ENCODE data around the gene FOCAD. TPM values are rescaled to one million over a fixed set of nuclear protein-coding genes. Genes with fewer than 3 reads are reported as not detected.

FOCAD gene
- total and polyA plus RNA-seq, 10 of the 15 experiments (the other 5 are each of a cell fraction or from before 2014, with no cell fraction given) = 13.7 to 93.0 (median 41.8) TPM

DNA sequence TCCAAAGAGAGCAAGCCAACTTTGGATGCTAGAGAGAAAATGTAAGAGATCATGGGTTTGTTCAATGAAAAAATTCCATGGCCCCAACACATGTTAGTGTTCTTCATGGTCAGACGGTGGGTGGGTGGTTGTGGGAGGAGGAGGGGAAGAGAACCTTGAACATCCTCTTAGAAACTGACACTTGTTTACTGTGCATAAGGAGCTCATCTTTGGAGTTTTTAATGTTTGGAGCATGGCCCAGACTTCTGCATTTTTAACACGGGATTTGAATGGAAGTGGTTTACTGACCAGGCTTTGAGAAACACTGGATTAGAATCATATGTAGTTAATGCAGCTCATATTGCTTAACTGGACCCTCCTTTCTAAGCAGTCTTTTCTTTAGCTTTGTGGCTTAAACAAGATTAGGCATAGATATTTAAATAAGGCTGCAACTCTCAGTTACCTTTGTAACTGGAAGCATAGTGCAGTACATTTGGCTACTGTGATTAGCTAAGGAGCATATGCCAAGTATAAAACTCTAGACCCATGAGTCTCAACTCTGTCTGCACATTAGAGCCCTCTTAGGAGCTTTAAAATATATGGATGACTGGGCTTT, 60.1 kb downstream of the FOCAD start (continued):
- TF ChIP-seq PAX5 (IDR thresholded peaks at IDR 0.05; ENCODE audit: borderline replicate concordance, low read depth, low read length) (no peak), MTA3 (IDR thresholded peaks at IDR 0.05; ENCODE audit: borderline replicate concordance, low read length) (no peak), ZBTB33 (IDR thresholded peaks at IDR 0.05) (no peak), IRF4 (IDR thresholded peaks at IDR 0.05; ENCODE audit: low read depth, low read length) (no peak), FOS (IDR thresholded peaks at IDR 0.05; ENCODE audit: borderline replicate concordance, extremely low read depth, insufficient read length) (no peak), CBX3 (IDR thresholded peaks at IDR 0.05; ENCODE audit: borderline replicate concordance, low read depth) (no peak)
- TF ChIP-seq, protein P1, sequence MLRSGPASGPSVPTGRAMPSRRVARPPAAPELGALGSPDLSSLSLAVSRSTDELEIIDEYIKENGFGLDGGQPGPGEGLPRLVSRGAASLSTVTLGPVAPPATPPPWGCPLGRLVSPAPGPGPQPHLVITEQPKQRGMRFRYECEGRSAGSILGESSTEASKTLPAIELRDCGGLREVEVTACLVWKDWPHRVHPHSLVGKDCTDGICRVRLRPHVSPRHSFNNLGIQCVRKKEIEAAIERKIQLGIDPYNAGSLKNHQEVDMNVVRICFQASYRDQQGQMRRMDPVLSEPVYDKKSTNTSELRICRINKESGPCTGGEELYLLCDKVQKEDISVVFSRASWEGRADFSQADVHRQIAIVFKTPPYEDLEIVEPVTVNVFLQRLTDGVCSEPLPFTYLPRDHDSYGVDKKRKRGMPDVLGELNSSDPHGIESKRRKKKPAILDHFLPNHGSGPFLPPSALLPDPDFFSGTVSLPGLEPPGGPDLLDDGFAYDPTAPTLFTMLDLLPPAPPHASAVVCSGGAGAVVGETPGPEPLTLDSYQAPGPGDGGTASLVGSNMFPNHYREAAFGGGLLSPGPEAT (IDR thresholded peaks at IDR 0.05; ENCODE audit: low read depth) = no peak

DNA sequence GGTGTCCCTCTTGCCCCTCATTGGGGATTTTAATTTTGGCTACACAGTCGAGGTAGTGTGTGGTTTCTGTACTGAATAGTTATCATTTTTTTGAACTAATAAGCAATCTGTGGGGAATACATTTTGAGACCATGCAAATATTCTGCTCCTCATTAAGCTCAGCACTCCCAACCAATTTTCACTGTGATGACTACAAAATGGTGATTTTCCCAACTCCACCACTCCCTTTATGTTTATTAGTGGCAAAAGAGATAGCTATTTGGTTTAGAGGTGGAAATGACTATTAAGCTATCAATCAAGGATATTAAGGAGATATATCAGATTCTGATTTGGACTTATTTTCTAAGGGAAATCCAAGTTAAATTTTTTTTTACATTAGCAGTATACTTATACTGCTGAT, 62.9 kb downstream of the FOCAD start:
- FAIRE-seq (no peak), ATAC-seq (no peak), DNase-seq (ENCODE audit: low read depth, low spot score) (no peak)
- intact Hi-C loops (cut with micrococcal nuclease; ENCODE audit: unreplicated experiment) (no loop called here), in situ Hi-C loops (cut with MboI) (no loop called here)
- POLR2A ChIA-PET = no interaction called here
- Histone ChIP-seq H3K27ac (ENCODE audit: control insufficient read depth, insufficient read depth) (no peak overlapping the region), H3K79me2 (ENCODE audit: control insufficient read depth, insufficient read depth, low read length) (no peaks in the 10 kb centered on the region), H4K20me1 (ENCODE audit: control insufficient read depth, insufficient read depth) (no peaks in the 10 kb centered on the region), H3K4me2 (ENCODE audit: control insufficient read depth, insufficient read depth) (no peak overlapping the region), H3K9me3 (replicated peaks; ENCODE audit: control insufficient read depth, insufficient read depth, low read length) (no peaks in the 10 kb centered on the region), H3K4me1 (ENCODE audit: control insufficient read depth, insufficient read depth, low read length) (no peaks in the 10 kb centered on the region), H3K9ac (ENCODE audit: control insufficient read depth, insufficient read depth, low read length) (no peak overlapping the region), H3K4me3 (no peak overlapping the region), H2AFZ (ENCODE audit: control insufficient read depth, low read depth, low read length) (no peak overlapping the region), H3K36me3 (ENCODE audit: control insufficient read depth in 2 of 2, insufficient read depth in 2 of 2, low read length in 1 of 2) (peaks cover 0 to 2% of the 10 kb centered on the region in 2 experiments; a peak in 3 of 4 replicates), H3K27me3 (replicated peaks in 1 of 2; ENCODE audit: control insufficient read depth in 2 of 2, insufficient read depth in 2 of 2, low read length in 1 of 2) (no peaks in the 10 kb centered on the region)
- SMC1A ChIA-PET (ENCODE audit: uncharacterized antibody, unreplicated experiment) = interaction anchor here (1.1 kb wide), 1 partner anchor 100 kb away, joined by 3 read pairs; no protein-coding TSS in a partner anchor
- RAD21 ChIA-PET (ENCODE audit: unreplicated experiment) = no interaction called here
- CTCF ChIA-PET = no interaction called here
- BruUV-seq (replicated peaks) = no TSS peak
- TF ChIP-seq, protein P2, sequence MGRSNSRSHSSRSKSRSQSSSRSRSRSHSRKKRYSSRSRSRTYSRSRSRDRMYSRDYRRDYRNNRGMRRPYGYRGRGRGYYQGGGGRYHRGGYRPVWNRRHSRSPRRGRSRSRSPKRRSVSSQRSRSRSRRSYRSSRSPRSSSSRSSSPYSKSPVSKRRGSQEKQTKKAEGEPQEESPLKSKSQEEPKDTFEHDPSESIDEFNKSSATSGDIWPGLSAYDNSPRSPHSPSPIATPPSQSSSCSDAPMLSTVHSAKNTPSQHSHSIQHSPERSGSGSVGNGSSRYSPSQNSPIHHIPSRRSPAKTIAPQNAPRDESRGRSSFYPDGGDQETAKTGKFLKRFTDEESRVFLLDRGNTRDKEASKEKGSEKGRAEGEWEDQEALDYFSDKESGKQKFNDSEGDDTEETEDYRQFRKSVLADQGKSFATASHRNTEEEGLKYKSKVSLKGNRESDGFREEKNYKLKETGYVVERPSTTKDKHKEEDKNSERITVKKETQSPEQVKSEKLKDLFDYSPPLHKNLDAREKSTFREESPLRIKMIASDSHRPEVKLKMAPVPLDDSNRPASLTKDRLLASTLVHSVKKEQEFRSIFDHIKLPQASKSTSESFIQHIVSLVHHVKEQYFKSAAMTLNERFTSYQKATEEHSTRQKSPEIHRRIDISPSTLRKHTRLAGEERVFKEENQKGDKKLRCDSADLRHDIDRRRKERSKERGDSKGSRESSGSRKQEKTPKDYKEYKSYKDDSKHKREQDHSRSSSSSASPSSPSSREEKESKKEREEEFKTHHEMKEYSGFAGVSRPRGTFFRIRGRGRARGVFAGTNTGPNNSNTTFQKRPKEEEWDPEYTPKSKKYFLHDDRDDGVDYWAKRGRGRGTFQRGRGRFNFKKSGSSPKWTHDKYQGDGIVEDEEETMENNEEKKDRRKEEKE (IDR thresholded peaks at IDR 0.05) = no peak
- no peak for TF ChIP-seq TARDBP (IDR thresholded peaks at IDR 0.05; ENCODE audit: borderline replicate concordance)
- WGBS (ENCODE audit: insufficient coverage, insufficient replicate concordance, low lambda C conversion rate, missing lambda C conversion rate) = 0% methylated on average over 1 of the region's 1 CpG
